WERI-Rb-1 (cell line): ENCODE data around the gene TSNAX.

Experiments
- DNase-seq: peaks from one replicate; pipeline ENCODE4 v3.0.0-alpha.2; 2020
- H3K27ac ChIP-seq: fragments of 250-450 bp; sonication (Bioruptor Pico); 2 replicates; pipeline ENCODE4 v1.5.1; 2020; ENCODE audit warnings: mild to moderate bottlenecking, moderate library complexity
- H3K27me3 ChIP-seq: fragments of 250-450 bp; sonication (Bioruptor Pico); 2 replicates; pipeline ENCODE4 v1.5.1; 2021; ENCODE audit warnings: mild to moderate bottlenecking, low read depth, moderate library complexity; ENCODE audit not compliant: insufficient read depth, severe bottlenecking
- H3K36me3 ChIP-seq: fragments of 250-450 bp; sonication (Bioruptor Pico); 2 replicates; pipeline ENCODE4 v1.5.1; 2020; ENCODE audit warnings: mild to moderate bottlenecking, moderate library complexity
- H3K4me3 ChIP-seq: 2 replicates; pipeline ENCODE4 v1.5.1; 2011; ENCODE audit warnings: low read depth, mild to moderate bottlenecking, control low read depth, low read length
- H3K9me3 ChIP-seq: fragments of 250-450 bp; sonication (Bioruptor Pico); 2 replicates; pipeline ENCODE4 v1.5.1; 2021; ENCODE audit warnings: mild to moderate bottlenecking, moderate library complexity; ENCODE audit not compliant: severe bottlenecking
- CTCF ChIP-seq: IDR thresholded peaks from 2 replicates; pipeline ENCODE4 v1.5.1; 2011; ENCODE audit warnings: low read depth, mild to moderate bottlenecking, control low read depth, inconsistent platforms, low read length

The TSNAX gene

GRCh38 chr1:231512147-231512698, 16.2 kb upstream of the TSNAX start:
- no peak for TF ChIP-seq CTCF
- Histone ChIP-seq H3K4me3 (no peak overlapping the region), H3K36me3 (no peaks in the 10 kb centered on the region), H3K9me3 (no peaks in the 10 kb centered on the region), H3K27me3 (no peaks in the 10 kb centered on the region), H3K27ac (no peak overlapping the region)
- DNase-seq = no peak

- no peak for TF ChIP-seq CTCF
- H3K27ac ChIP-seq = no peak overlapping the region
- no peak overlapping the region for H3K4me3 ChIP-seq
- no peaks in the 10 kb centered on the region for H3K9me3 ChIP-seq
- peaks cover 9% of the 10 kb centered on the region for H3K27me3 ChIP-seq
- DNase-seq = no peak
- H3K36me3 ChIP-seq = no peaks in the 10 kb centered on the region
These were observed 12.7 kb upstream of the TSNAX start for GRCh38 chr1:231515748-231516147.

GRCh38 chr1:231517076-231517475, 11.4 kb upstream of the TSNAX start:
- no peak for TF ChIP-seq CTCF
- H3K27me3 ChIP-seq = peaks cover 9% of the 10 kb centered on the region
- no peaks in the 10 kb centered on the region for H3K36me3 ChIP-seq
- no peak overlapping the region for H3K4me3 ChIP-seq
- H3K9me3 ChIP-seq = peaks cover 6% of the 10 kb centered on the region
- DNase-seq = no peak
- H3K27ac ChIP-seq = no peak overlapping the region

- DNase-seq = no peak
- Histone ChIP-seq H3K27me3 (peaks cover 9% of the 10 kb centered on the region), H3K36me3 (no peaks in the 10 kb centered on the region), H3K9me3 (peaks cover 6% of the 10 kb centered on the region), H3K4me3 (no peak overlapping the region), H3K27ac (no peak overlapping the region)
- TF ChIP-seq CTCF = no peak
These were observed 9.9 kb upstream of the TSNAX start for GRCh38 chr1:231518485-231519034.

GRCh38 chr1:231519166-231519565, 9.3 kb upstream of the TSNAX start:
- DNase-seq = no peak
- no peak for TF ChIP-seq CTCF
- Histone ChIP-seq H3K27me3 (peaks cover 9% of the 10 kb centered on the region), H3K4me3 (no peak overlapping the region), H3K36me3 (no peaks in the 10 kb centered on the region), H3K27ac (no peak overlapping the region), H3K9me3 (peaks cover 6% of the 10 kb centered on the region)

GRCh38 chr1:231522038-231522437, 6.4 kb upstream of the TSNAX start:
- Histone ChIP-seq H3K36me3 (no peaks in the 10 kb centered on the region), H3K4me3 (no peak overlapping the region), H3K27me3 (peaks cover 9% of the 10 kb centered on the region), H3K9me3 (peaks cover 6% of the 10 kb centered on the region), H3K27ac (no peak overlapping the region)
- TF ChIP-seq CTCF = no peak
- no peak for DNase-seq
